Mucosa of rectum (tissue), 2 donors: ENCODE data around the gene SH2D3C.

Experiments used
- H3K27ac ChIP-seq, 2 donors: one replicate each; pipeline ENCODE4 v1.7.0; 2013; ENCODE audit warnings: inconsistent platforms in 2 of 2, low read depth in 2 of 2, low read length in 2 of 2
- H3K27me3 ChIP-seq, 2 donors: one replicate each; pipeline ENCODE4 v1.7.0; 2013; ENCODE audit warnings: low read length in 2 of 2; ENCODE audit not compliant: control insufficient read depth in 2 of 2, insufficient read depth in 2 of 2
- H3K36me3 ChIP-seq, 2 donors: one replicate each; pipeline ENCODE4 v1.7.0; 2013; ENCODE audit warnings: low read length in 2 of 2; ENCODE audit not compliant: control insufficient read depth in 2 of 2, insufficient read depth in 2 of 2
- H3K4me1 ChIP-seq, 2 donors: one replicate each; pipeline ENCODE4 v1.7.0; 2013; ENCODE audit warnings: low read length in 2 of 2, mild to moderate bottlenecking in 1 of 2; ENCODE audit not compliant: control insufficient read depth in 2 of 2, insufficient read depth in 2 of 2
- H3K4me3 ChIP-seq, 2 donors: one replicate each; pipeline ENCODE4 v1.7.0; 2013; ENCODE audit warnings: low read length in 2 of 2
- H3K9ac ChIP-seq, 2 donors: one replicate each; pipeline ENCODE4 v1.7.0; 2013; ENCODE audit warnings: low read length in 2 of 2, low read depth in 1 of 2, mild to moderate bottlenecking in 1 of 2
- H3K9me3 ChIP-seq, 2 donors: one replicate each; pipeline ENCODE4 v1.7.0; 2013; ENCODE audit warnings: low read length in 2 of 2; ENCODE audit not compliant: control insufficient read depth in 2 of 2
- donor health status: healthy.
- donor health status: Normal muscosa, but diverticular disease.

Gene SH2D3C

GRCh38 chr9:127778280-127779135, at the start of gene SH2D3C:
TSS of gene SH2D3C (minus strand) at chr9:127778666. CDS start at chr9:127778627, 39 bp downstream.
- Histone ChIP-seq H3K4me1 (peaks cover 4 to 6% of the 10 kb centered on the region in 2 donors), H3K9ac (peak within 1 kb of the TSS; percentile 45 to 56), H3K27ac (peak within 1 kb of the TSS; percentile 76 to 88), H3K4me3 (peak within 1 kb of the TSS; percentile 28 to 72), H3K27me3 (no peaks in the 10 kb centered on the region), H3K36me3 (no peaks in the 10 kb centered on the region), H3K9me3 (no peaks in the 10 kb centered on the region)

DNA sequence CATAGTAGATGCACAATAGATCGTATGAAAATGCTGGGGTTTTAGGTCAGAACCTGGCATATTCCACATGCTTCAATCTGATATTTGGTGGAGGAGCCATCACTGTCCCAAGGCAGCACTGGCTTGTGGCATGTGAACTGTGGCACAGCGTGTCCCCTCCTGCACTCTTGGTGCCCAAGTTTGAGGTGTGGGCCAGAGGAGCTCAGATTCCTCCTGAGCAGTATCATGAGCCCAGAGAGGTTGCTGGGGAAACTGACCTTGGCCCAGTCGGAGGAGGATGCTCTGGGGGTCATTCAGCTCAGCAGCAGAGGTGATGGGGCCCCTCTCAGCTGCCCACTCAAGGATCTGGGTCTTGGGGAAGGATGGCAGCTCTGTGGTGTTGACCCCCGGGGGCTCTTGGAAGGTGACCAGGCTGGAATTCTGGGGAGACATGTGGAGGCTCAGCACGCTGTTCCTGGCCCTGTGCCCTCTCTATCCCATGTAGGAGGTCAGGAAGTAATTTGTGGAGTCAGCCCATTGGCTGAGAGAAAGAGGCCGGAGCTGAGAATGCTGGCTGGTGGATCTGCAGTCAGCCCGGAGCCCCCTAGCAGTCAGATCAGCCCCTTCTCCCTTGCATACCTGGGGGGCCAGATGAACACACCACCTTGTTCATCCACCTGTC, 47.9 kb upstream of the SH2D3C start:
- Histone ChIP-seq H3K4me1 (peaks cover 4 to 18% of the 10 kb centered on the region in 2 donors), H3K9ac (no peak overlapping the region), H3K36me3 (peaks cover 4 to 11% of the 10 kb centered on the region in 2 donors), H3K27me3 (no peaks in the 10 kb centered on the region), H3K4me3 (no peak overlapping the region), H3K27ac (no peak overlapping the region), H3K9me3 (no peaks in the 10 kb centered on the region)

DNA sequence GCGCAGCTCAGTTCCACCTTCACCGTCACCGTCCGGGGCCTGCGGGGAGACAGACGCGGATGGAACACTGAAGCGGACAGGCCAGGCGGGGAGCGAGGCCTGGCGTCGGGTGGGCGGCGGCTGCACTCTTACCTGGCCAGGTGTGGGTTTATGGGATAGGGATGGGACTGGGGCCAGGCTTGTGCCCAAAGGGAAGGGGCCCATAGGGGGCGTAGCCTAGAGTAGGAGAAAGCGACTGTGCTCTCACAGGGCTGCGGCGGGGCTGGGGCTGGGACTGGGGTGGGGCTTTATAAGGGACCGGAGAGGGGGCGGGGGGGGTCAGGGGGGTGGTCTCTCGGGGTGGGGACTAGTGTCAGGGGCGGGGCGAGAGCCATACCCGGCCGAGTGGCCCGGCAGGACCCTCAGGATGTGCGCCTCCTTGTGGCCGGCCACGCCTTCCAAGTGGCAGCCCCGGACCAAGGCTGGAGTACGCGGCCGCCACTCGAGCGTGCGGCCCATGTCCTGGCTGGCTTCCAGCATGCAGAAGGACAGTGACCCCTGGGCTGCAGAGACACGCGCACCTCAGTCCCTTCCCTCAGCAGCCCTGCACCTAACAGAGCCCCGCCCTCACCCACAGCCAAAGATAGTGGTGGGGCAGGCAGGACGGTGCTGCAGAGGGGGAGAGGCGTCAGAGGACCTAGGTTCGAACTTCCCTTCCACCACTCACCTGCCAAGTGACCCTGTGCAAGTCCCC, 47.0 kb upstream of the SH2D3C start:
- Histone ChIP-seq H3K4me1 (peaks cover 4 to 18% of the 10 kb centered on the region in 2 donors), H3K27ac (no peak overlapping the region), H3K9ac (no peak overlapping the region), H3K27me3 (no peaks in the 10 kb centered on the region), H3K9me3 (no peaks in the 10 kb centered on the region), H3K36me3 (peaks cover 4 to 11% of the 10 kb centered on the region in 2 donors), H3K4me3 (no peak overlapping the region)

- Histone ChIP-seq H3K36me3 (peaks cover 4 to 22% of the 10 kb centered on the region in 2 donors), H3K27ac (no peak overlapping the region)
These were observed 43.6 kb upstream of the SH2D3C start for GRCh38 chr9:127822108-127822507.

GRCh38 chr9:127818574-127818973, 40.1 kb upstream of the SH2D3C start:
- Histone ChIP-seq H3K9ac (no peak overlapping the region), H3K36me3 (peaks cover 6 to 29% of the 10 kb centered on the region in 2 donors), H3K4me3 (no peak overlapping the region), H3K9me3 (no peaks in the 10 kb centered on the region), H3K27ac (no peak overlapping the region), H3K4me1 (no peaks in the 10 kb centered on the region), H3K27me3 (no peaks in the 10 kb centered on the region)

More at GRCh38 chr9:127822108-127822507, 43.6 kb upstream of the SH2D3C start:
- Histone ChIP-seq H3K9me3 (no peaks in the 10 kb centered on the region), H3K9ac (no peak overlapping the region), H3K4me1 (peaks cover 0 to 6% of the 10 kb centered on the region in 2 donors), H3K27me3 (no peaks in the 10 kb centered on the region), H3K4me3 (no peak overlapping the region)

DNA sequence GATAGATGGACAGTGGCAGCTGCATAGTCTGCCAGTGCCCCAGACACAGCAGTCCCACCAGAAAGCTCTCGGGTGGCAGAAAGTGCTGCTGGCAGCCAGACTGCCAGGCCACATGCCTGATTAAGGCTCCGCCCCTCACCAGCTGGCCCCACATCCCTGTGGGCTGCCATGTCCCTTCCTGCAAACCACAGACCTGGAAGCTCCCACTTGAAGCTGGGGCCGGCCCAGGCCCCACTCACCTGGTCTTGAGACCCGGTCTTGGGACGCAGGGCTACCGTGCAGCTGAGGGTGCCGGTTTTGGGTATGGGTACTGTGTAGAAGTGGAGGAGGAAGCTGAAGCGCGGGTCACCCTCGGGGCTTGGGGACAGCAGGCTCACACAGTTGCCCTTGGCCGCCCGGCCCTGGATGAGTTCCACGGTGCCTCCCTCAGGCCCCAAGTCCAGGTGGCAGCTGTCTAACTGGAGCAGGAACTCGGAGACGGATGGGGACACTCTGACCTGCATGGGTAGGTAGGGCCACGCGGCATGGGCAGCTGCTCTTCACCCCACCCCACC, 39.5 kb upstream of the SH2D3C start:
- no peaks in the 10 kb centered on the region for H3K9me3 ChIP-seq
- H3K4me1 ChIP-seq: no peaks in the 10 kb centered on the region
- H3K27me3 ChIP-seq: no peaks in the 10 kb centered on the region
- H3K9ac ChIP-seq: no peak overlapping the region
- peaks cover 10 to 35% of the 10 kb centered on the region in 2 donors for H3K36me3 ChIP-seq
- H3K4me3 ChIP-seq: no peak overlapping the region
- no peak overlapping the region for H3K27ac ChIP-seq

DNA sequence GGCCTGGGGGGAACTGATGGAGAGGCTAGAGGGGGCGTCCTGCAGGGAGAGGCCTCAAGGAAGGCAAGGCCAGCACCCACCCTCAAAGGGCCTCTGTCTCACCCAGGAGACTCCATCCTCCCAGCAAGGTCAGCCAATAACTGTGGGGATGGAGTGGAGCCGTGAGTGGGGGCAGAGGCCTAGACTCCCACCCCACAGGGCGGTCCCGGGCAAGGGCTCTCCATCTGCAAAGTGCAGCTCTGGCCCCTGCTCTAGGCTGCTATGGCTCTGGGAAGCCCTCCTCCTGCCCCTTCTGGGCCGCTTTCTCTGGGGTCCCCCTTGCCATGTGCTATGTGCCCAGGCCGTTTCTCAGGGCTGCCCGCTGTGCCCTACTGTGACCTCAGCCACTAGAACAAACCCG, 38.3 kb upstream of the SH2D3C start:
- Histone ChIP-seq H3K4me1 (no peaks in the 10 kb centered on the region), H3K27me3 (no peaks in the 10 kb centered on the region), H3K9me3 (no peaks in the 10 kb centered on the region), H3K9ac (no peak overlapping the region), H3K4me3 (no peak overlapping the region), H3K27ac (no peak overlapping the region), H3K36me3 (peaks cover 13 to 41% of the 10 kb centered on the region in 2 donors)

- Histone ChIP-seq H3K27ac (no peak overlapping the region), H3K27me3 (no peaks in the 10 kb centered on the region), H3K9me3 (no peaks in the 10 kb centered on the region), H3K4me1 (no peaks in the 10 kb centered on the region), H3K4me3 (no peak overlapping the region), H3K9ac (no peak overlapping the region), H3K36me3 (peaks cover 13 to 42% of the 10 kb centered on the region in 2 donors)
These were observed 37.9 kb upstream of the SH2D3C start for GRCh38 chr9:127816362-127816725.

GRCh38 chr9:127815512-127816361, 37.3 kb upstream of the SH2D3C start:
- no peaks in the 10 kb centered on the region for H3K4me1 ChIP-seq
- H3K4me3 ChIP-seq: no peak overlapping the region
- no peaks in the 10 kb centered on the region for H3K27me3 ChIP-seq
- H3K36me3 ChIP-seq: peaks cover 13 to 42% of the 10 kb centered on the region in 2 donors
- H3K9ac ChIP-seq: no peak overlapping the region
- no peak overlapping the region for H3K27ac ChIP-seq
- H3K9me3 ChIP-seq: no peaks in the 10 kb centered on the region
